ENCODE data around the gene C16orf46. TPM values are rescaled to one million over a fixed set of nuclear protein-coding genes. Genes with fewer than 3 reads are reported as not detected.

The C16orf46 gene
- total and polyA plus RNA-seq, 4 donors: 2.1 to 5.4 (median 3.9) TPM

GRCh38 chr16:81088836-81089235, 11.8 kb upstream of the C16orf46 start:
- Histone ChIP-seq H3K36me3 (ENCODE audit: control insufficient read depth, insufficient read depth, low read length) (peaks cover 10% of the 10 kb centered on the region), H3K4me1 (ENCODE audit: control insufficient read depth, insufficient read depth, low read length) (no peaks in the 10 kb centered on the region), H3K27ac (ENCODE audit: low read depth, low read length) (no peak overlapping the region), H3K4me3 (ENCODE audit: low read depth, low read length) (no peak overlapping the region), H3K9me3 (ENCODE audit: control insufficient read depth, insufficient read depth, low read length) (no peaks in the 10 kb centered on the region), H3K27me3 (ENCODE audit: control insufficient read depth, insufficient read depth, low read length) (no peaks in the 10 kb centered on the region)
- no CpG with 5 or more reads among the region's 5 CpGs for WGBS (ENCODE audit: insufficient coverage)
- DNase-seq (ENCODE audit: low read depth in 4 of 6, low spot score in 6 of 6): no peak

- no peak overlapping the region for H3K27ac ChIP-seq (ENCODE audit: low read depth, low read length)
- no peaks in the 10 kb centered on the region for H3K9me3 ChIP-seq (ENCODE audit: control insufficient read depth, insufficient read depth, low read length)
- 40% methylated on average over 1 of the region's 4 CpGs for WGBS (ENCODE audit: insufficient coverage)
- no peak for DNase-seq (ENCODE audit: low read depth in 4 of 6, low spot score in 6 of 6)
- no peak overlapping the region for H3K4me3 ChIP-seq (ENCODE audit: low read depth, low read length)
- peaks cover 9% of the 10 kb centered on the region for H3K4me1 ChIP-seq (ENCODE audit: control insufficient read depth, insufficient read depth, low read length)
- H3K36me3 ChIP-seq (ENCODE audit: control insufficient read depth, insufficient read depth, low read length): peaks cover 7% of the 10 kb centered on the region
- H3K27me3 ChIP-seq (ENCODE audit: control insufficient read depth, insufficient read depth, low read length): no peaks in the 10 kb centered on the region
These were observed 4.0 kb upstream of the C16orf46 start for GRCh38 chr16:81081014-81081413.

- Histone ChIP-seq H3K27me3 (ENCODE audit: control insufficient read depth, insufficient read depth, low read length) (no peaks in the 10 kb centered on the region), H3K27ac (ENCODE audit: low read depth, low read length) (no peak overlapping the region), H3K36me3 (ENCODE audit: control insufficient read depth, insufficient read depth, low read length) (peaks cover 7% of the 10 kb centered on the region), H3K4me1 (ENCODE audit: control insufficient read depth, insufficient read depth, low read length) (peaks cover 9% of the 10 kb centered on the region), H3K9me3 (ENCODE audit: control insufficient read depth, insufficient read depth, low read length) (no peaks in the 10 kb centered on the region), H3K4me3 (ENCODE audit: low read depth, low read length) (no peak overlapping the region)
- peak in 2 of 6 donors; percentile 4 to 9 for DNase-seq (ENCODE audit: low read depth in 4 of 6, low spot score in 6 of 6)
- WGBS (ENCODE audit: insufficient coverage): no CpG with 5 or more reads among the region's 1 CpG
These were observed 3.2 kb upstream of the C16orf46 start for GRCh38 chr16:81080233-81080632.

GRCh38 chr16:81076566-81077075, 417 bp downstream of the C16orf46 start:
- Histone ChIP-seq H3K27me3 (ENCODE audit: control insufficient read depth, insufficient read depth, low read length) (no peaks in the 10 kb centered on the region), H3K4me3 (ENCODE audit: low read depth, low read length) (peak overlapping the region; percentile 96), H3K4me1 (ENCODE audit: control insufficient read depth, insufficient read depth, low read length) (peaks cover 9% of the 10 kb centered on the region), H3K9me3 (ENCODE audit: control insufficient read depth, insufficient read depth, low read length) (no peaks in the 10 kb centered on the region), H3K27ac (ENCODE audit: low read depth, low read length) (peak overlapping the region; percentile 99), H3K36me3 (ENCODE audit: control insufficient read depth, insufficient read depth, low read length) (no peaks in the 10 kb centered on the region)
- 0% methylated on average over 27 of the region's 27 CpGs for WGBS (ENCODE audit: insufficient coverage)
- DNase-seq (ENCODE audit: low read depth in 4 of 6, low spot score in 6 of 6): peak; percentile 73 to 98 (median 92)

DNA sequence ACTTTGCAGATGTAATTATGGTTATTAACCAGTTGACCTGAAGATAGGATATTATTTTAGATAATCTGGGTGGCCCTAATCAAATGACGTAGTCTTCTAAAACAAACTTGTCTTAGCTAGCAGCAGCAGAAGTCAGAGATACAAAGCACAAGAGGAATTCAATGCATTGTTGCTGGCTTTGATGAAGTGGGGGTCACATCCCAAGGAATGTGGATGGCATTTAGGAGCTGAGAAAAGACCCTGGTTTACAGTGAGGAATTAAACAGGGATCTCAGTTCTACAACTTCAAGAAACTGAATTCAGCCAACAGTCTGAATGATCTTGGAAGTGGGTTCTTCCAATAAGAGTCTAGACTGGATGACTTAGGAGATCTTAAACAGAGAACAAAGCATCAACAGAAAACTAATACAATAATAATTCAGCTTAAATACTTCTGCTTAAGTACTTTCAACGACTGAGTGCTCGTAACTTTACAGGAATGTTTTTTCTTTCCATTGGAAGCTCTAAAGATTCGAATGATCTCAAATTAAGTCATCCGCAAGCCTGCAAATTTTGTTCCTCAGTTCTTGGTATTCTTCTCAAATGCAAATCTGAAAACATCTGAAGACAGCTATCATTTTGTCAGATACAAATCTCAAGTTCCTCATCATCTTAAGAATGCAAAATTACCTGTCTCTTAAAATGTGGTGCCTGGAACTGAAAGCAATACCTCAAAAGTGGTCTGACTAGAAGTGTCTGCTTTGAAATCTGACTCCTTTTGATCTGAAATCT, 3.3 kb downstream of the C16orf46 start:
- no peak overlapping the region for H3K4me3 ChIP-seq (ENCODE audit: low read depth, low read length)
- H3K4me1 ChIP-seq (ENCODE audit: control insufficient read depth, insufficient read depth, low read length): peaks cover 9% of the 10 kb centered on the region
- DNase-seq (ENCODE audit: low read depth in 4 of 6, low spot score in 6 of 6): no peak
- no peaks in the 10 kb centered on the region for H3K27me3 ChIP-seq (ENCODE audit: control insufficient read depth, insufficient read depth, low read length)
- H3K36me3 ChIP-seq (ENCODE audit: control insufficient read depth, insufficient read depth, low read length): no peaks in the 10 kb centered on the region
- no peaks in the 10 kb centered on the region for H3K9me3 ChIP-seq (ENCODE audit: control insufficient read depth, insufficient read depth, low read length)
- H3K27ac ChIP-seq (ENCODE audit: low read depth, low read length): no peak overlapping the region
- WGBS (ENCODE audit: insufficient coverage): 78% methylated on average over 5 of the region's 5 CpGs

DNA sequence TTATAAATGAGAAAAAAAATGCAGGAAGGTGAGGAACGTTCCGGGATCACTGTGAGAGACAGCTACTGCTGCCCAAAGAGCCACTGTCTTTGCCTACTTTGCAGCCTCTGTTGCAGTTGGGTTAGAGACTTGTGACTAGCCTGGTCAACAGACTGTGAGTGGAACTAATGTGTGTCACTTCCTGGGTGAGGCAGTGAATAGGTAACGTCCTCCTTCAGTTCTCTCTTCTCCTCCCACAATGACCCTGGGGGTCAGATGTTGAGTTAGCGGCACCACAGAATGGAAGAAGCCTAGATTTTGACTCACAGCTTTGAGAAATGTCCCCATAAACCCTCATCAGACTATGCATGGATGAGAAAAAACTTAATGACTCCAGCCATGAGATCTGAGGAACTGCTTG, 5.2 kb downstream of the C16orf46 start:
- H3K4me3 ChIP-seq (ENCODE audit: low read depth, low read length): no peak overlapping the region
- WGBS (ENCODE audit: insufficient coverage): 78% methylated on average over 2 of the region's 4 CpGs
- H3K27me3 ChIP-seq (ENCODE audit: control insufficient read depth, insufficient read depth, low read length): no peaks in the 10 kb centered on the region
- H3K27ac ChIP-seq (ENCODE audit: low read depth, low read length): no peak overlapping the region
- no peaks in the 10 kb centered on the region for H3K4me1 ChIP-seq (ENCODE audit: control insufficient read depth, insufficient read depth, low read length)
- no peaks in the 10 kb centered on the region for H3K9me3 ChIP-seq (ENCODE audit: control insufficient read depth, insufficient read depth, low read length)
- DNase-seq (ENCODE audit: low read depth in 4 of 6, low spot score in 6 of 6): no peak
- no peaks in the 10 kb centered on the region for H3K36me3 ChIP-seq (ENCODE audit: control insufficient read depth, insufficient read depth, low read length)

DNA sequence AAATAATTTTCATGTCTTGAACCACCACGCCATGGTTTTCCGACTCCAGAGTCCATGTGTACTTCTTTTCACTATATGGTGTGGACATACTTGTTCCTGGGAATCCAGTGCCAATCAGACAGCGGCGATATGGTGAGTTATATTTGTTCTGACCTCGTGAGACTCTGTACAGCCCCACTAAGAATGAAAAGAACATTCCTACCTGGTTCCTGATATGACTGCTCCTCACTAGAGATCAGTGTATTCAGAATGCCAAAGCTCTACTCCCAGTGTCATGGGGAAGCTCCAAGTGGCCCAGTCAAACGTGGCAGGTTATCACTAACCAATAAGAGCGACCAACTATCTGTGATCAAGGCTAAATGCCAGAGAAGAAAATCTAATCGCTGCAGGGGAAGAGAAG, 6.1 kb downstream of the C16orf46 start:
- H3K36me3 ChIP-seq (ENCODE audit: control insufficient read depth, insufficient read depth, low read length): no peaks in the 10 kb centered on the region
- WGBS (ENCODE audit: insufficient coverage): 94% methylated on average over 3 of the region's 8 CpGs
- H3K4me3 ChIP-seq (ENCODE audit: low read depth, low read length): no peak overlapping the region
- H3K27ac ChIP-seq (ENCODE audit: low read depth, low read length): no peak overlapping the region
- no peak for DNase-seq (ENCODE audit: low read depth in 4 of 6, low spot score in 6 of 6)
- H3K9me3 ChIP-seq (ENCODE audit: control insufficient read depth, insufficient read depth, low read length): no peaks in the 10 kb centered on the region
- no peaks in the 10 kb centered on the region for H3K27me3 ChIP-seq (ENCODE audit: control insufficient read depth, insufficient read depth, low read length)
- no peaks in the 10 kb centered on the region for H3K4me1 ChIP-seq (ENCODE audit: control insufficient read depth, insufficient read depth, low read length)

- Histone ChIP-seq H3K27me3 (ENCODE audit: control insufficient read depth, insufficient read depth, low read length) (no peaks in the 10 kb centered on the region), H3K27ac (ENCODE audit: low read depth, low read length) (no peak overlapping the region), H3K4me3 (ENCODE audit: low read depth, low read length) (no peak overlapping the region), H3K36me3 (ENCODE audit: control insufficient read depth, insufficient read depth, low read length) (no peaks in the 10 kb centered on the region), H3K4me1 (ENCODE audit: control insufficient read depth, insufficient read depth, low read length) (no peaks in the 10 kb centered on the region), H3K9me3 (ENCODE audit: control insufficient read depth, insufficient read depth, low read length) (no peaks in the 10 kb centered on the region)
- WGBS (ENCODE audit: insufficient coverage): 95% methylated on average over 2 of the region's 4 CpGs
- no peak for DNase-seq (ENCODE audit: low read depth in 4 of 6, low spot score in 6 of 6)
These were observed 8.0 kb downstream of the C16orf46 start for GRCh38 chr16:81069063-81069462.

- H3K27ac ChIP-seq (ENCODE audit: low read depth, low read length): no peak overlapping the region
- H3K9me3 ChIP-seq (ENCODE audit: control insufficient read depth, insufficient read depth, low read length): no peaks in the 10 kb centered on the region
- no peak overlapping the region for H3K4me3 ChIP-seq (ENCODE audit: low read depth, low read length)
- DNase-seq (ENCODE audit: low read depth in 4 of 6, low spot score in 6 of 6): peak in 1 of 6 donors; percentile 40
- no CpG with 5 or more reads among the region's 1 CpG for WGBS (ENCODE audit: insufficient coverage)
- H3K4me1 ChIP-seq (ENCODE audit: control insufficient read depth, insufficient read depth, low read length): no peaks in the 10 kb centered on the region
- H3K36me3 ChIP-seq (ENCODE audit: control insufficient read depth, insufficient read depth, low read length): no peaks in the 10 kb centered on the region
- no peaks in the 10 kb centered on the region for H3K27me3 ChIP-seq (ENCODE audit: control insufficient read depth, insufficient read depth, low read length)
These were observed 9.9 kb downstream of the C16orf46 start for GRCh38 chr16:81067166-81067565.

DNA sequence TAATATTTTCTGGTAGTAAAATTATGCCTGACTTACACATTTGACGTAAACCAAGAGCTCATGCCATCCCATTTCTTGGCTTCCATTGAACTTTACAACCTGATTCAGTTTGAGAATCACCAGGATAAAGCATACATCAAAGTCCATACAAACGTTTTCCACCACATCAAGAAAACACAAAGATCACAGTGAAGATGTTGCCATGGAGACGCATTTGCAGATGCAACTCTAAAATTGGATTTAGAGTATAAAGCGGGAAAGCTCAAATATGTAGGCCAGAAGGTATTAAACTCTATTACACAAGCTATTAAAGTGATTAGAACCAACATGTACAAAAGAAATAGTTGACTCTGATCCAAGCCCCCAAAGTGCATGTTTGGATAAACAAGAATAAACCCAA, 10.4 kb downstream of the C16orf46 start:
- no CpG with 5 or more reads among the region's 4 CpGs for WGBS (ENCODE audit: insufficient coverage)
- Histone ChIP-seq H3K4me1 (ENCODE audit: control insufficient read depth, insufficient read depth, low read length) (no peaks in the 10 kb centered on the region), H3K9me3 (ENCODE audit: control insufficient read depth, insufficient read depth, low read length) (no peaks in the 10 kb centered on the region), H3K27ac (ENCODE audit: low read depth, low read length) (no peak overlapping the region), H3K36me3 (ENCODE audit: control insufficient read depth, insufficient read depth, low read length) (peaks cover 2% of the 10 kb centered on the region), H3K27me3 (ENCODE audit: control insufficient read depth, insufficient read depth, low read length) (no peaks in the 10 kb centered on the region), H3K4me3 (ENCODE audit: low read depth, low read length) (no peak overlapping the region)
- peak in 2 of 6 donors; percentile 69 to 73 for DNase-seq (ENCODE audit: low read depth in 4 of 6, low spot score in 6 of 6)

Measured in spinal cord (tissue), 10 donors.